GM18867 (cell line): ENCODE measurements around the gene PAPPA2.
"Not testable (repeated sequence)": the region's sequence is repeated elsewhere in the genome, so short reads cannot be mapped to it uniquely, and the experiment has no call there.

ENCODE experiments used
- ATAC-seq: cut with Tn5 transposase; IDR thresholded peaks from one replicate; pipeline ENCODE4 v1.9.1; 2021; ENCODE audit warnings: mild to moderate bottlenecking, moderate library complexity; ENCODE audit not compliant: unreplicated experiment

The PAPPA2 gene

DNA sequence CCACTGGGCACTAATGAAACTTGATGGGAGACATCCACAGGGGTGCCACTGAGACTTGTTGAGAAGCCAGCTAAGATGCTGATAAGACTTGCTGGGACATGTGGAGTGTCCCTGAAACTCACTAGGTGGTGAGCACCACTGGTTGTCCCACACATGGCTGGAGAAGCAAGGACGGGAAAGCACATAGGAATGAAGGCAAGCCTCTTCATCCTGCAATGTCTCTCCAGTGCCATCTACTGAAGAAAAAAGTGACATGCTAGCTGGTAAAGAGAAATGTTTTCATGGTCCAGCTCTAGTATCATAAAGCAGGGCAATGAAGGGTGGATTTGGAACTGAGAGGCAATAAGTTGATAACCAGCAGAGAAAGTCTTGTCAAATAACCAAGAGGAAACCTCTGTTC is 283.0 kb downstream of the PAPPA2 start:
- no peak for ATAC-seq

DNA sequence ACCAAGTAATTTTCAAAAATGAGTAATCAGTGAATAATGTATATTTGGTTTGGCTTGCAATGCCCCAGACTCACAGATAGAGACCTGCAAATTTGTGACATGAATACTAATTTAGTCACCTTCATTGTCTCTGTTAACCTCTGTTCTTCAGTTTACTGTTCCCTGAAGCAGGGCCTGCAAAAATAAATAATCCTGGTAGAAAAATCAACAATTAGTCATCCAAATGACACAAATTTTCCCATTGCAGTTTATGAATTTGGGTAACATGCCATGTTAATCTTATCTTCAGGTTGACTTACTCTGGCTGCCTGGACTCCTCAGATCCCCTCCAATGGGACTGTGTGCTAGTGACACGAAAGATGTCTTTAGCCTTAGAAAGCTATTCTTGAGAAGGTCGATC is 289.5 kb downstream of the PAPPA2 start:
- ATAC-seq, result no peak

DNA sequence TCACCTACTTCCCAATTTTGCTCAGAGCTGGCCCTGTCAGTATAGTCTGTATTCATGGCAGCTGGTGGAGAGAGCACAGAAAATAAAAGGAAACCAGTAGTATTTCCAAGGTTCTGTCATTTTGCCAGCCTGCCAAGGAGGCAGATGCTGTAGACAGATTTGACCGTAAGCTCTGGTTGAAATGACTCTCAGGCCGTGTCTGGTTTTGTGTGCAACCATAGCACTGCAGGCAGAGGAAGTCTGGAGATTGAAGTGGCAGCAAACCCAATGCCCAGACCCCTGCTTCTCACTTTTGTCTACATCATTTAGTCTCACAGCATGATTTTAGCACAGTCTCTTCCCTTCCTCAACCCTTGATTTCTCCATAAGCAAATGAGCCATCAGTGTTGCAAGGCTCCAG is 291.7 kb downstream of the PAPPA2 start:
- ATAC-seq, result no peak

DNA sequence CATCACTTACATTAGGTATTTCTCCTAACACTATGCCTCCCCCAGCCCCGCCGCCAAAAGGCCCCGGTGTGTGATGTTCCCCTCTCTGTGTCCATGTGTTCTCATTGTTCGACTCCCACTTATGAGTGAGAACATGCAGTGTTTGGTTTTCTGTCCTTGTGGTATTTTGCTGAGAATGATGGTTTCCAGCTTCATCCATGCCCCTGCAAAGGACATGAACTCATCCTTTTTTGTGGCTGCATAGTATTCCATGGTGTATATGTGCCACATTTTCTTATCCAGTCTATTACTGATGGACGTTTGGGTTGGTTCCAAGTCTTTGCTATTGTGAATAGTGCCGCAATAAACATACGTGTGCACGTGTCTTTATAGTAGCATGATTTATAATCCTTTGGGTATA is 293.8 kb downstream of the PAPPA2 start:
- not testable (repeated sequence) for ATAC-seq

DNA sequence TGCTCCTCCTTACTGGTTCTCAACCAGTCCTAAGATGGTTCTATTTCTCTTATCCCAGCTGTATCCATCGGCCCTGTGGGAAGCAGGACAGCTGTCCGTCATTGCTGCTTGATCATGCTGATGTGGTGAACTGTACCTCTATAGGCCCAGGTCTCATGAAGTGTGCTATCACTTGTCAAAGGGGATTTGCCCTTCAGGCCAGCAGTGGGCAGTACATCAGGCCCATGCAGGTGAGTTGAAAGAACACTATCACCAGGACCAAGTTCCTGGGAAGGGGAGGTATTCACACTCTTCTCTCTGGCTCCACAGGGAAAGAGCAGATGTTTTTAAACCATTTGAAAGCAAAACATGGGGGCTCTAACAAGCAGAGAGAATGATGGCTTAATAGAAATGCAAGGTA is 302.6 kb downstream of the PAPPA2 start:
- ATAC-seq, result no peak

DNA sequence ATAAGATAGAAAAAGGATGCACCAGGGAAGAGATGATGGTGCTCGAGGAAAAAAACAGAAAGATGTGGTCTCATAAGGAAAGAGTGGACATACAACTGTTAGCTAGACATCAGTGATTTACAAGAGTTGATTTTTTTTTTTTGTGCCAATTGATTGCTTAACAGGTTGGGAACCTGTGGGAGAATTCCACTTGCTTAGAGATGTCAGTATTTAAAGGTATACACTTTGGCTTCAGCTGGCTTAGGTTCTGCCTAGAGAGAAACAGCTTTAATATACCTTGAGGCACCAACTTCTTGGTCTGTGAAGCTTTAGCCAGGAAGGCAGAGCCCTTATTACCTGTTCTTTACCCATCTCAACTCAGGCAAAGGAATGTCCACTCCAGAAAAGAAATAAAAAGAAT is 303.8 kb downstream of the PAPPA2 start:
- no peak for ATAC-seq

DNA sequence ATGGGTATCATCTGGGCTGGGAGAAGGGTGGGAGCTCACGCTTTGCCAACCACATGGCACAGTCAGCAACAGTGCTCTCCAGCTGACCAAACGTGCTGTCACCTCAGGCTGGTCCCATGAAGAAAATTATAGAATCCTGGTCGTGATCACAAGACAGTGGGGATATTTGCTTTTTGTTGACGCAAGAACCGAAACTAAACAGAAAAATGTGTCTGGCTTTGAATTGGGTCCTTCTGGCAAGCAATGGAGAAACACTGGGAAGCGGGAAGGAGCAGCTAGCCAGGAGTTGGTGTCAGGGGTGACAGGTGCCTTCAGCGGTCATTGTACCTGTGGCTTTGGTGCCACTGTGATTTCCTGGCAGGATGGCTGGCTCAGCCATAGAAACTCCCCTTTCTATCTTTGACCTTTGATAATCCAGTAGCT is 304.8 kb downstream of the PAPPA2 start:
- no peak for ATAC-seq

DNA sequence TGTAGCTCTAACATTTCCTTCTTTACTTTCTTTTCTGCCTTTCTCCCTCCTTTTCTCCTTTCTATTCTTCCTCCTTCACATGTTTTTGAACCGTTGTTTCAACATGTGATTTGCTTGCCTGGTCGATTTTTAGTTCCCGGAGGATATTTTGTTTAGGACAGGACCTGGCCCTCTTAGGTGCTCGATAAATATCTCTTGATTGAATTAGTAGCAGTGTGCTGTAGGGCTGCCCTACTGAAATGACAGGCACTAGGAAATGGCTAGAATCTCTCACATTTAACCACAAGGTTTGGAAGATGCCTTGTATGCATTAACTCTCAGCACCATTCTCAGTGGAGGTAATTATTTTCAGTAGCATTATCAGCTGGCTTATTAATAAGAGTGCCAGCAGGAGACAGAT is 305.6 kb downstream of the PAPPA2 start:
- ATAC-seq, result no peak

DNA sequence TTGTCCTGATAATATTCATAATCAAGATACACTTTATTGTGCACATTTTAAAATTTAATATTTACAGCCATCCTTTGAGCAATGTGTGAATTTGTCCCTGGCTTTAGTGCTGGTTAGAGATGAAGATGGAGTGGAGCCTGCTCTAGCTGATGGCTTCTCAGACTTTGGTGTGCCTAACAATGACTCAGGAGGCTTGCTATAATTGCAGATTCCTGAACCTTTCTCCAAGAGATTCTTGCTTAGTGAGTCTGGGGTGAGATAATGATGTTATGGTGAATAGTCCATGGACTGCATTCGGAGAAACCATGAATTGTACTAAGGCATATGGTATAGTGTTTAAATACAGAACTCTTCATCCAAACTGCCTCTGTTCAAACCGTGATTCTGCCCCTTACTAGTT is 307.1 kb downstream of the PAPPA2 start:
- no peak for ATAC-seq

DNA sequence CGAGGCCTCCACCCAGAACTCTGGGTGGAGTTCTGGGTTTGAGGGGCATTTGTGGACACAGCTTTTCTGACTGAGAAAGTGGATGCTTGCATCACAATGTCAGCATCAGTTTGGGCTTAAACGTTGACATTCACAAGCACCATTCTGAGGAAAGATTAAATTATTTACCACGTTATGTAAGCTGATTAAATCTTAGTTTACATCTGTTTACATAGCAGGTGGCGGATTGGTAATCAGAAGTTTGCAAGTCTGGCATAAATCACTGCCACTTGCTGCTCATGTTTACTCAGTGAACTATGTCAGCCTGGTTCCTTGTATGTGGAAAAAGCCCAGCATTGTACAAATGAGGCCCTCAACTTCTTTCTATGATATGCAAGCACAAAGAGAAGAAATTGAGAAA is 310.1 kb downstream of the PAPPA2 start:
- no peak for ATAC-seq

DNA sequence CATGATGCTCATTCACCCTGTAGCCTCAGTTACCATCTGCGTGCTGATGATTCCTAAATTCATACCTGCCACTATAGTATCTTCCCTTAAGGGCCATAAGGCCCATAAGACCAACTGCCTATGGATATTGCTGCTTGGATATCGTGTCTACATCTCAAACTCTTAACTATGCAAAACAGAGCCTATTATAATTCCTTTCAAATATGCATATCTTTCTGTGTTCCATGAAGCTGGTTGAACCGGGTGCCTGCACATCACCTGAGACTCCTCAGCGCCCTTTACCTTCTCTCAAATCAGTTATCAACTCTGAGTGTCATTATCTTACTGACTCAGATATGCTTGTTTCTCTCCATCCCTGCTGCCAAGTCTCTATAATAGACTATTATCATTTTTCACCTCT is 311.2 kb downstream of the PAPPA2 start:
- ATAC-seq, result no peak

DNA sequence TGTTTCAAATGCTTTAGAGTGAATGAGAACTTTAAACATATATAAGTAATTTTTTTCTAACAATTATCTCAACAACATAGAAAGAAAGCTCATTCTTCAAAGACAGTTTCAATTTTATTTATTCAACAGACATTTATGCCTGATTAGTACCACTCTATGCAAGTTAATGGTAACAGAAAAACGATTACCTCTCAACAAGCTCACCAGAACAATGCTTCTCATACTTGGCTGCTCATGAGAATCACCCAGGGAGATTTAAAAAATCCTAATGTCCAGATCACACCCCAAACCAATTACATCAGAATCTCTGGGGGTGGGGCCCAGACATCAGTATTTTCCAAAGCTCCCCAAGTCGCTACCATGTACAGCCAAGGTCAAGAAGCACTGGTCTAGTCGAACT is 312.4 kb downstream of the PAPPA2 start:
- ATAC-seq, result no peak

DNA sequence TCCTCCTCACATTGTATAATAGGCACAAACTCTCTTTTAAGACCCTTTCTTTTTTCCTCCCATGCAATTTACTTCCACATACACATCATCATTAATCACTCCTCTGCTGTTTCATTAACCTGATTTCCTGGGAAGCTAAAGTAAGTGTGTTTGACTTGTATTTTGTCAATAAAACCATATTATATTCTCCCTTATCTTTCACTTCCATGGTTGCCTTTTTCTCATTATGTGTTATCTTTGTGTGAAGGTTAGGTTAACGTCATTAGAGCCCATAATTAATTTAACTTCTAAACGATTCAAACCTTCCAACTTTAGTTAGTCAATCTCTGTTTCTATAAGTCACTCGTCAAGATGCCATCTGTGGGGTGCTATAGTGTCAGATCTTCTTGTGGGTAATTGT is 313.0 kb downstream of the PAPPA2 start:
- ATAC-seq, result no peak

DNA sequence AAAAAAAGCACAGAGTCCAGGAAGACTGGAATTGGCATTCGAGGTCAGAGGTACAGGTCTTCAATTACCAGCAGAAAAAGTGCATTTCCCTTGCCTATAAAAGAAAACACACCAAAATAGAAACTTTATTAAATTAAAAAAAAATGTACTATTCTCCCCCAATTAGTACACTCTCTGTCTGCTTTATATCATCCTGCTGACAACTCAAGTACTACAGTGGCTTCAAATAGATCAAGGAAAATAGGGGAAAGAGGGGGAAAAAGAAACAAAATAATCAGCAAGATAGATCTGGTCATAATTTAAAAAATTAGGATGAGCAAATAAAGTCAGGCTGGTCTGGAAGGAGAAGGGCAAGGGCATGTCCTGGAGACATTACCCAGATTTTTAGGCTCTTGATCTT is 315.1 kb downstream of the PAPPA2 start:
- no peak for ATAC-seq

DNA sequence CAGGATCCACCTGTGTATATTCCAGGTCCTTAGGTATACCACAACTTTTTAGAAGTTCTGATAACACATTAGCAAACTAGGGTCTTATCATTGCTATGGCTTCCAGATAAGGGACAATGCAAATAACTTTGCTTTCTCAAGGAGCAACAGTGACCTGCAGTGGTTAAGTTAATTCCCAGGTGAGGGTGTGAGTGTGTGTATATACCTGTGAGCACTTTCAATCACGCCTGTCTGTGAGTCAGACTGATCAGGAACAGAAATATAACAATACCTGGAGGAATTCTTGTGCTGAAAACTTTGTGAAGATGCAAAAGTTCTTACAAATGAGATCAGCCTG is 317.0 kb downstream of the PAPPA2 start:
- ATAC-seq, result no peak

DNA sequence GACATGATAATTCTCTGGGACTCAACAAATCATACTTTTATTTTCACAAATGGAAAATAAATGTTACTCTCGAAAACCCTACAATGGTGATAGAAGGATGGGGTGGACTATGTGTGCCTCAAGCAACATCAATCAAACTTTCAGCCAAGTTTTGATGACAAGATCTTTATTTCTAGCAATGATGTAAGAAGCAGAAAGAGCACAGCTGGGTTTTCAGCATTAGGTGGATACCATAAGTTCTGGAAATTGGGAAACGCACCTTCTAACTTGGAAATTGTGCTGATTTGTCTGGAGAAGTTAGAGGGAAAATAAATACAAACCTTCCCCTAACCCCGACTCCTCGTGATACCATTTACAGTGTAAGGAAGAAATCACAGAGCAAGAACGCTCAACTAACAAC is 320.3 kb downstream of the PAPPA2 start:
- no peak for ATAC-seq

DNA sequence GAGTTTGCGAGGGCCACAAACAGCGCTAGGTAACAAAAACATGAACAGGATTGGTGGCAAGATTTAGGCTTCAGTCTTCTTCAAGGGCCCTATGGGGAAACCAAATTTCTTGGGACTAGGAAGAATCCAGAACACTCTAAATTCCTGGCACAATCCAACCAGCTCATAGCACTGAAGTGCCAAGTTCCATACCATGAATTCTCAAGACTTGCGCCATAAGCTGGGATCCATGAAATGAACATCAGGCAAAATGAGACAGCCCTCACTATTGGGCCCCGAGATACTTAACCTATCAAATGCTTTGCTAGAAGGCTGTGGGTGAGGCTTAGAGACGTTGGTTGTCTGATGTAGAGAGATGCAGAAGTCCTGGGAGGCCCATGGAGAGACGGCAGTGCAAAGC is 322.1 kb downstream of the PAPPA2 start:
- ATAC-seq, result no peak

DNA sequence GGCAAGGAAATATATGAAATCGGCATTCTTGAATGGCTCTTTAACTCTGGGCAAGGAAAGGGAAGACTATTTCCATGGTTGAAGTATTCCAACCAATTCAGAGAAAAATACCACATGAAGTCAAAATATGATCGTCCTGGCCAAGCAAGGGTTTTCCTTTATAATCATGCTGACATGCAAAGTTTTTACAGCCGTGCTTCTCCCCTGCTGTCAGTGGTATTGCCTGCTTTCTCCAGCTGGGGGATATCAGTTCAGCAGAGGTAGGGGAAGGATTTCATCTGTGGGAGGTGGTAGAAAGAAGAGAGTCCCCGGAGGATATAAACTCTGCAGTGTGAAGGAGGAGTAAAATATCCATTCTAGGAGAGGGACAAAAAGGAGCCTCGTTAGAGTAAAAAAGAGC is 322.8 kb downstream of the PAPPA2 start:
- ATAC-seq, result no peak

DNA sequence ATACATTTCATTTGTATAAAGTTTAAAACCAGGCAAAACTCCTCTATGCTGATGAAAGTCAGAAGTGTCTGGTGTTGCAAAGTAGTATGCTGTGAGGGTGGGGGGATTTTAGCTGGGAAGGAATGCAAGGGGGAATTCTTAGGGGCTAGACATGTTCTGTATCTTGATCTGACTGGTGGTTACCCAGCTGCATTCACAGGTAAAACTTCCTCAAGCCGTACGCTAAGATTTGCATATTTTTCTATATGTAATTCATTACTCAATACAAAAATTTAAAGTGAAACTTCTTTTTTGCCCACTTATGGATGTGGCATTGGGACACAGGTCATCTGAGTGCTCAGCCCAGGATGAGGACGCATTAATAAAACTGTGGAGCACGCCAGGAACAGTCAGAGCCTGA is 323.3 kb downstream of the PAPPA2 start:
- peak; percentile 42 for ATAC-seq

DNA sequence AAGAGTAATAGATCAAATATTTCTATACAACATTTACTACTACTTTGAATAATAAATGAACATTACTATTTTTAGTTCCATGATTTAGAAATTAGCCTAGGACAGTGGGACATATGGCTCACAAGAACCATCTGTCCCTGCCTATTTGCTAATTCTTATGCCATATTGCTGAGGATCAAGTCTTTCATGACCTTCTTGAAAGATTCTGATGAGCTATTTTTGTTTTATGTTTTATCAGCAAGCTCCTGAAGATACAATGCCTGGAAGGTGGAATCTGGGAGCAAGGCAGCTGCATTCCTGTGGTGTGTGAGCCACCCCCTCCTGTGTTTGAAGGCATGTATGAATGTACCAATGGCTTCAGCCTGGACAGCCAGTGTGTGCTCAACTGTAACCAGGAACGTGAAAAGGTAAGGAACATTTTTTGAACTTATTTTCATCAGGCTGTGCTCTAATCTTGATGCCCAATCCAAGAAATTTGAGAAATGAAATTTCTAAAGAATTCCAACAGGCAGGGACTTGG is 326.7 kb downstream of the PAPPA2 start:
- no peak for ATAC-seq

DNA sequence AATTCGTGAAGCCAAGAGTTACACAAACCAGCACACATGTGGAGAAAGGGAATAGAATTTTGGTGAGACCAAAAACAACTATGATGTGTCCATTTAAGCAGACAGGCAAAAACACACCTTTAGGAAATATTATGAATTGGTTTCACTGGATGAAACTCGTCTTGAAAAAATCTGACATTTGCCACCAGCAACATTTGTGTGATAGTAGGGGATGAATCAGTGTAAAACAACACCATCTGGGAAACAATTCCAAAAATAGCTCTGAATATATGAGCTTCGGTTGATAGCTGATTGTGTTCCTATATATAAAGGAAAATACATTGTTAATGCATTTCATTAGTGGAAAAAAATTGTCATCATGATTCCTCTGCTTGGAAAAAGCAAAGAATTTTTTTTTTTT is 327.8 kb downstream of the PAPPA2 start:
- ATAC-seq, result no peak

DNA sequence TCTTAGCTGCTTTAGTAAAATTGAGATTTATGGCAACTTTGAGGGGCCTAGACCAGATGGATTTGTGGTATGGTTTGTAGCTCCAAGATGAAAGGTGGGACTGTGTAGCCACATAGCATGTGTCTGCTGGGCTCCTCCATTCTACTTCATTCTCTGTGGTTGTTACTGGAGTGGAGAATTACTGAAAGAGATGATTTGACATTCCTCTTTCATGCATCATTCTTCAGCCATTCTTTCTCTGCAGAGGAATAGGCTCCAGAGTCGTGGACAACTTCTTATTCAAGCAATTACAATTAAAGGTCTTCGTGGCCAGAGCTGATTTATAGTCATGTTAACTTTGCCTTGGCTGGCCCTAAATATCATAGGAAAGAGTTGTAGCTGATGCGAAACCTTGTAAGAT is 328.9 kb downstream of the PAPPA2 start:
- ATAC-seq, result no peak

DNA sequence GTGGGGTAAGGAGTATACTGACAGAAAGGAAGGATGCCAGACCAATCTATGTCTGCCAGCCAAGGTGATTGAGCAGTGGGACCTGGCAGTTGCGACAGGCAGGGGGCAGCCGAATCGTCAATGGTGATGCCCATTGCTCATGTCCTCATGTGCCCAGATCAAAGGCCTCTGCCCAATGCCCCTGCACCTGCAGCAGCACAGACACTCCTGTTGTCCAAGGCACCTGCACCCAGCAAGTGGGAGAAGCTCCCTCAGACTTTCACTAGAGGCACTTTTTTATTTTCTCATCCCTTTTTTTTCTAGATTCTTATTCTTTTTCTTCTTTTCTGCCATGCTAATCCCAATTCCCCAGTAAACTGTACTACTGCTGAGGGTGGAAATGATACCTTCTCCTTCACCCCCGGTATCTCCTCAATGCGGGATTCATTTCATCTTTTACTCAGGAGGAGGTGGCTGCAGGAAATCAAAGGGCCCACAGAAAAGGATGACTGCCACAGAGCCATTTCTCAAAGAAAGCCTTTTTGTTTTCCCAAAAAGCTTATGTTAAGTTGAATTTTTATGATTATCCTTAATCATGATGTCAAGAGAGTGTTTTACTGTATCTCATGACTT is 332.0 kb downstream of the PAPPA2 start:
- no peak for ATAC-seq

DNA sequence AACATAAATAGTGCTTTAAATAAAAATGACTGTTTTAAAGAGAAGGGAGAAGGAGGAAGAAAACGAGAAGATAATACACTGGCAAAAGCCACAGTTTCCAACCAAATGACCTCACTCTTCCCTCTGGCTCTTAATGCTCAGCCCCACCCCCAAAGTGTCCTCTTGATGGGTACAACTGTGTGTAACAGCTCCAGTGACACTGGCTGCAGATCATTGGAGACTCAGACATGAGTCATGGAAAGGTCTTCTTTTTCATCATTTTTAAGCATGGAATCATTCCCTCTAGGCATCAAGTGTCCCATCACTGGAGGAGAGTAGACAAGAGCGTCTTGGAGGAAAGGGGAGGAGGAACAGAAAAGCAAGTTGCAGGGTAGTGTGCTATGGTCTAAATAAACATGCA is 333.0 kb downstream of the PAPPA2 start:
- ATAC-seq, result no peak
